Gastrocnemius medialis (tissue), 4 donors: Measurements from ENCODE around the gene DOCK7.

Experiments used
- POLR2A ChIP-seq, 2 donors: fragments of 450-650 bp; IDR thresholded peaks; one replicate each; pipeline ENCODE4 v1.6.1; 2017; ENCODE audit warnings: antibody characterized with exemption in 2 of 2, mild to moderate bottlenecking in 2 of 2, moderate library complexity in 2 of 2
- TF ChIP-seq, protein P1 (sequence below), 5 experiments: fragments of 450-650 bp in 3 of 5; fragments of 200-600 bp in 2 of 5; sonication (generic) in 2 of 5; IDR thresholded peaks in 4 of 5; conservative IDR thresholded peaks in 1 of 5; 1 replicate in 4 of 5; 2 replicates in 1 of 5; pipeline ENCODE4 v1.5.1; 2016 to 2019; ENCODE audit warnings: antibody characterized with exemption in 5 of 5, mild to moderate bottlenecking in 3 of 5, moderate library complexity in 3 of 5

GRCh38 chr1:62528015-62528414, 160.2 kb downstream of the DOCK7 start:
- TF ChIP-seq, protein P1, sequence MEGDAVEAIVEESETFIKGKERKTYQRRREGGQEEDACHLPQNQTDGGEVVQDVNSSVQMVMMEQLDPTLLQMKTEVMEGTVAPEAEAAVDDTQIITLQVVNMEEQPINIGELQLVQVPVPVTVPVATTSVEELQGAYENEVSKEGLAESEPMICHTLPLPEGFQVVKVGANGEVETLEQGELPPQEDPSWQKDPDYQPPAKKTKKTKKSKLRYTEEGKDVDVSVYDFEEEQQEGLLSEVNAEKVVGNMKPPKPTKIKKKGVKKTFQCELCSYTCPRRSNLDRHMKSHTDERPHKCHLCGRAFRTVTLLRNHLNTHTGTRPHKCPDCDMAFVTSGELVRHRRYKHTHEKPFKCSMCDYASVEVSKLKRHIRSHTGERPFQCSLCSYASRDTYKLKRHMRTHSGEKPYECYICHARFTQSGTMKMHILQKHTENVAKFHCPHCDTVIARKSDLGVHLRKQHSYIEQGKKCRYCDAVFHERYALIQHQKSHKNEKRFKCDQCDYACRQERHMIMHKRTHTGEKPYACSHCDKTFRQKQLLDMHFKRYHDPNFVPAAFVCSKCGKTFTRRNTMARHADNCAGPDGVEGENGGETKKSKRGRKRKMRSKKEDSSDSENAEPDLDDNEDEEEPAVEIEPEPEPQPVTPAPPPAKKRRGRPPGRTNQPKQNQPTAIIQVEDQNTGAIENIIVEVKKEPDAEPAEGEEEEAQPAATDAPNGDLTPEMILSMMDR (IDR thresholded peaks at IDR 0.05 in 4 of 5, conservative IDR thresholded peaks at IDR 0.05 in 1 of 5), result no peak
- no peak for TF ChIP-seq POLR2A (IDR thresholded peaks at IDR 0.05)
